HG02981 (cell line): ENCODE results near the gene RAB32.
A peak's percentile ranks its signal among the peaks of the same experiment; 100 is the strongest.
"Not testable (repeated sequence)": the region's sequence is repeated elsewhere in the genome, so short reads cannot be mapped to it uniquely, and the experiment has no call there.

Experiments
- ATAC-seq: cut with Tn5 transposase; IDR thresholded peaks from one replicate; pipeline ENCODE4 v1.9.1; 2021; ENCODE audit warnings: mild to moderate bottlenecking, moderate library complexity; ENCODE audit not compliant: unreplicated experiment

Gene RAB32

DNA sequence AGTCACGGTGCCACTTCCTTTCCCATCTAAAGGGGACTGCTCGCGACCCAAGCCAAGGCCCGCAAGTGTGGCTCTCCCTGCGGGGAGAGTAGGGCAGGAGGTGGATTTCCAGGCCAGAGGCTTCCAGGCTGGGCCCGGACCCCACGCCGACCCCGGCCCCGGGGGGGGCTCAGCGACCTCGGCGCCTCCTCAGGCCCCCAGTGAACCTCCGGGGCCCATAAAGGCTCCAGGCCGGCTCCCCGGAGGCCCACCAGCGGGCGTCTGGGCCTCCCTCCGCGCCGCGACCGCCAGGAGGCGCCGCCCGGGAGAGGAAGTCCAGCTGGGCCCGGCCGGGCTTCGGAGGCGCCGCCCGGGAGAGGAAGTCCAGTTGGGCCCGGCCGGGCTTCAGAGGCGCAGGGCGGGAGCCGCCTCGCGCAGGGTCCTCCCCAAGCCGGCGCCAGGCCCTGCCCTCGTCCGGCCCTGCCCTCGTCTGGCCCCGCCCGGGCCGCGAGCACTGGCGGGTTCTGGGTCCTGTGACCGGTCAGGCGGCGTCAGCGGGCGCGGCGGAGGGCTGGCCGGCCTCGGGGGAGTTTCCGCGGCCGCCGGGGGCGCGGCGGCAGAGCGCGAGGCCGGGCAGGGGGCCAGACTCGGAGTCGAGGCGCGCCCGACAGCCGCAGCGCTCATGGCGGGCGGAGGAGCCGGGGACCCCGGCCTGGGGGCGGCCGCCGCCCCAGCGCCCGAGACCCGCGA, at the start of gene RAB32:
RAB32 (plus strand) TSS at position 623 of the 729 bp plus-strand sequence; CDS start at position 662, 39 bp downstream.
- peak; percentile 73 for ATAC-seq

DNA sequence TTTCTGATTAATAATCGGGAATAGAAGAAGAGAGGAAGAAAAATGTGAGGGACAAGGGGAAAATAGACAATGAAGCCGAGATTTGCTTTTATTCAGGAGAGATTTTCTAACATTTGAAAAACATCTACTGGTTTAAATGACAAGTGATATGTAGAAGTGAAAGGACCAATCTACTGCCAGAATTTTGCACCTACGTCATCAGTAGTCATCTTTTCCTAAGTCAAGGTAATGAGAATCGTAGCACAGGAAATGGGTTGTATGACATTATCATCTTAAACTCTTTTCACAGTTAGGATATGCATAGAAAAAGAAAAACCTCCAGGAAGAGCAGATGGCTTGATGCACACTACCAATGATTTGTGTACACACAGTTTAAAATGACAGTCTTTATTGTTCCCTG, 45.3 kb upstream of the RAB32 start:
- no peak for ATAC-seq

DNA sequence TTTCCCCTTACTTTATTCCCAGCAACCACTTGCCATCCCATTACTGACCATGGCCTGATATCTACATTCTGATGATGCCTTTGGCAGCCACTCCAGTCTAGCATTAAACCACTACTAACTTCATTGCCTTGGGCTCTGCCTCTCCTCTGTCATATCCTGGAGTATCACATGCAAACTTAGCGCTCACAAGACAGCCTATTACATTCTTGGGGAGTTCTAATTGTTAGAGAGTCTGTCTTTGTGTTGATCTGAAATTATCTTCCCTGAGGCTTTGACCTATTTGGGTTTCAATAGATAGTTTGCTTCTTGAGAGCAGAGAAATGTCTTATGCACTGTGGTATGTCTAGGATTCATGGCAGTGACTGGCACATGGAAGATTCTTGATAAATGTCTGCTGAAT, 40.5 kb upstream of the RAB32 start:
- no peak for ATAC-seq

DNA sequence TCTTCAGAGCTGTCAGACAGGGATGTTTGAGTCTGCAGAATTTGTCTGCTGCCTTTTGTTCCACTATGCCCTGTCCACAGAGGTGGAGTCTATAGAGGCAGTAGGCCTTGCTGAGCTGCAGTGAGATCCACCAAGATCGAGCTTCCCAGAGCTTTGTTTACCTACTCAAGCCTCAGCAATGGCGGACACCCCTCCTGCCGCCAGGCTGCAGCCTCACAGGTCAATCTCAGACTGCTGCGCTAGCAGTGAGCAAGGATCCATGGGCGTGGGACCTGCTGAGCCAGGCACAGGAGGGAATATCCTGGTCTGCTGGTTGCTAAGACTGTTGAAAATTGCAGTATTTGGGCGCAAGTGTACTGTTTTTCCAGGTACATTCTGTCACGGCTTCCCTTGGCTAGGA, 28.4 kb upstream of the RAB32 start:
- ATAC-seq, result no peak

DNA sequence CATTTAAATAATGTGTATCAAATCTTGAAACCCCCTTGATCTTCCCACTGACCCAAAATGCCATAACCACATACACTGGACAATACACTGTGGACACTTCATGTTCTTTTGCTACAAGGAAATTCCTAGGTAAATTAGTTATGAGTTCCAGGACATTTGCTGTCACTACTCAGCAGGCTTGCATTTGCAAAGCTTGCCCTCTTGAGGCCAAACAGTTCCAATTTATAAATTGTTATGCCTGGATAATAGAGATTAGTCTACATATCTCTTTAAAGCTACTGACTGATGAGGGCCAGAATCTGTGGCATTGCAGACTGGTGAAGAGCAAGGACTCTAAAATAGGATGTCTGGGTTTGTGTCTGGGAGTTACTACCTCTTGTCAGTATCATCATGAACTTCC, 17.4 kb upstream of the RAB32 start:
- ATAC-seq, result no peak

DNA sequence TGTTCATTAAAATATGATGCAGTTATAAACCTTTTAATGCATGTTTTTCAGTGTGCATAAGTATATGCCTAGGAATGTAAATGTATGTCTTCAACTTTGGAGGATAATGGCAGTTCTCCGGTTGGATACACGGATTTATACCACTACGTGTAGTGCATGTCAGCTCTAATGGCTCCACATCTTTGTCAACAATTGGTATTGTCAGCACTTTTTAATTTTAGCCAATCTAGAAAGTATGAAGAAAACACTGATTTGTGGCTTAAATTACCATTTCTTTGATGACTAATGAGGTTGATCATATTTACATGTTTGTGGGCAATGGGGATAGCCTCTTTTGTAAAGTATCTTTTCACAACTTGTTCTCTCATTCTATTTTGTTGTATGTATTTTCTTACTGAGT, 10.9 kb upstream of the RAB32 start:
- no peak for ATAC-seq

DNA sequence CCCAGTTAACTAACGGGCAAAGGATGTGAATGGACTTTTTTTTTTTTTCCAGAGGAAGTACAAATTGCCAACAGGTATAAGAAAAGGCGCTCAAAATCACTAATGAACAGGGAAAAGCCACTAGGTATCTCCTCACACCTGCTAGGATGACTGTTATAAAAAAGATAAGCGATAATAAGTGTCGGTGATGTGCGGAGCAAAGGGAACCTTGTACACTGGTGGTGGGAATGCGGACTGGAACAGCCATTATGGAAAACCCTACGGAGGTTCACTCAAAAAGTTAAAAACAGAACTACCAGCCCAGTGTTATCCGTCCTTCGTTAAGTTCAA, 787 bp upstream of the RAB32 start:
- no peak for ATAC-seq

DNA sequence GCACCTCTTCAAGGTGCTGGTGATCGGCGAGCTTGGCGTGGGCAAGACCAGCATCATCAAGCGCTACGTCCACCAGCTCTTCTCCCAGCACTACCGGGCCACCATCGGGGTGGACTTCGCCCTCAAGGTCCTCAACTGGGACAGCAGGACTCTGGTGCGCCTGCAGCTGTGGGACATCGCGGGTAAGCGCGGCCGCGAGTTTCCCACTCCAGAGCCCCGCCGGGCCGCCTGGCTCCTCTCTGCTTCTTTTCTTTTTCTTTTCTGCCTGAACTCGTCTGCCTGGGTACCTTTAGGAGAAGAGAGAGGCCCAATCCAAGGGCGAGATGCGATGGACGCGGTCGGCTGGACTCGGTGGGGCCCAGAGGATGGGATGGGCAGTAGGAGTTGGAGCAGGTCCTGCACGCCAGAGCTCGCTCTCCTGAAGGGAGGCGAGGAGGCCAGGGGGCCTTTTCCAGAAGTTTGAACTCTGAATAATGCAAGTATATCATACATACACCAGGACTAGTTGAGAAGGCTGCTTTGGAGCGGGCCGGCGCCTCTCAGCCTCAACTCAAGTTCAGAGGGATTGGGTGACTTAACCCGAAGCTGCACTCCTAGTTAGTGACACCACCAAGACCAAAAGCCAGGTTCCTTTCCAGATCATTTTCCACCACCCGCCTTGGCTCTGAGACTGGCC, 445 bp downstream of the RAB32 start:
- peak; percentile 10 for ATAC-seq

DNA sequence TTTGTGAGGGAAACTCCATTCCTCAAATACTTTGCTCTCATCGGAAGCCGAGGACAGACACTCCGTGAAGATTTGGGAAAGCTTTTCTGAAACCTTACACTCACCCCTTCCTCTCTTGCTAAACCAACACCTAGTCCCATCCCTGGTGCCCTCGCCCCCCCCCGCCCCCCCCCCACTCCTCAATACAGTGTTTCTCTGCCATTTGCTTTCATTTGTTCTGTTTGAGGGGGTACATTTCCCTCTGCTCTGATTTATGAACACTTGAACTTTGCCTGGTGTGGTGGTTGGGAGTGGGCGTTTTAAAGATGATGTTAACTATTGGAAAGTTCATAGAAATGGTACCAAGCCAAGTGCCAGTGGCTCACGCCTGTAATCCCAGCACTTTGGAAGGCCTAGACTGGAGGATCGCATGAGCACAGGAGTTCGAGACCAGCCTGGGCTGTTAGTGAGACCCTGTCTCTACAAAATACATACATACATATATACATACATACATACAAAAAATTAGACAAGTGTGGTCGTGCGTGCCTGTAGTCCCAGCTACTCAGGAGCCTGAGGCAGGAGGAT, 1.1 kb downstream of the RAB32 start:
- no peak for ATAC-seq

DNA sequence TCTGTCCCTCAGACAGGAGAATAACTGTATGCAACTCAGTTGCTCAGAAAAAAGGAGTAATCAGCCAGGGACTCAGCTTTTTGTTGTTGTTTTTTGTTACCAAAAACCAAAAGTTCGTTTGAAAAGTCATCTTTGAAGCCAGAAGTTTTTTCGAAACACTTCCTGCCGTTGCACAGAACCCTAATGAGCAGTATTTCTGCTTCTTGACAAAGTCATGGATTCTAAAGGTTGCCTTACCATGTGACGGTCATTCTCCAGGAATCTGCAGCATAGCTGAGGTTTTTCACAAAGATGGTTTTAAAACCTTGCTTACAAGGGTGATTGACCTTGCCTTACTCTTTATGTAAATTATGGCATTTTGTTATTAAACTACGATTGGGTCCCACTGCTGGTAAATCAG, 1.9 kb downstream of the RAB32 start:
- no peak for ATAC-seq

DNA sequence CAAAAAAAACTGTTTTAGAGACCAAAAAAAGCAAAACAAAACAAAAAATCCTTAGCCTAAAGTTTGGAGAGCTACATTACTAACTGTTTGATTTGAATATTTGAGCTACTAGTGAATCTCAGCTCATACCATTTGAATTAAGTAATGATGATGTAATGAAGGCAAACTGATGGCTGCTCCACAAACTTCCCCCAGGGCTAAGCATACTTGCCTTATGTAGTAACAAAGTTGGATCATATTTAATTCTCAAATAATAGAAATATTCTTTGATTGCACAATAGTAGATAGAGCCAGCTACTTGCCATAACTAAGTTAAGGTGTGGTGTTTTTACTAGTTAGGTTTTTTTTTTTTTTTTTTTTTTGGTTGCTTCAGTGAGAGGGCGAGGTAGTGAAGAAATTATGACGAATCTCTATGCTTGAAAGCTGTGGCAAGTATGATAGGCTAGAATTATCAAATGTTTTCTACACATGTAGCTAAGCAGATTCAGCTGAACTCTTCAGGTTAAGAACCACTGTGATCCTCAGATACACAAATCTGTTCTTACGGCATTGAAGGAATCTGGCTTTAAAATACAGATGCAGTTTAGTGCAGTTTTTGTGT, 2.9 kb downstream of the RAB32 start:
- ATAC-seq, result no peak

DNA sequence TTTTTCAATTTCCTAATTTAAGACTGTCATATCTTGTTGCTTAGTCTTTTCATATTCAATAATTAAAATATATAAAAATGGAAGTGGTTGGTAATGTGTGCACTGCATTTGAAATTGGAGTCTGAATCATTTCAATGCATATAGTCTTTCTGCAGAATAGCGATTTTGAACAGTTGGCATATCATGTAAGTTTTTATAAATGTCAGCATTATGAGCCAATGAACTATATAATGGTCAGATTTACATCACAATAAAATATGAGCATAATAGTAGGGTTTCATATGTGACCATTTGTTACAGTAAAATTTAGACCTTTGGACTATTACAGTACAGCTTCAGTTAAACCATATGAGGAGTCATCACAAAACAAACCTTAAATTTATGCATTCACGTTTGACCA, 4.3 kb downstream of the RAB32 start:
- no peak for ATAC-seq

DNA sequence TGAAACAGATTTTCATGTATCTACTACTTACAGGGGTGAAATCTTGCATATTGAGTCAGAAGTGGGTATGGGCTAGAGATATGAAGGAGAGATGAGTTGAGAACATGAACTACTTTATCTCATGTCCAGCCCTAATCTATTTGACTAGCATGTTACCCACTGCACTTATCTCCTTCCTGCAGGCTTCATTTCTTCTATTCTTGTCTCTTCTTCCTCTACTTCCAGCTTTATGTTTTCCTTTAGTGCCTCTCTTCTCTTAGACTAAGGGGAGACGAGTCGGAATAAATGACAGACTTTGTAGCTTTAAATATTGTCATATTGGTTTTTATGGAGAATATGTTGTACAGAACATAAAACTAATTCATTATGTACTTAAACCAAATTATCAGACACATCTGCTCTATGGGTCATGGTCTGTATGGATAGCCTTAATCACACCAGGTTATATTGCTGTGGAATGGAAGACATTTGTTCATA, 5.3 kb downstream of the RAB32 start:
- no peak for ATAC-seq

DNA sequence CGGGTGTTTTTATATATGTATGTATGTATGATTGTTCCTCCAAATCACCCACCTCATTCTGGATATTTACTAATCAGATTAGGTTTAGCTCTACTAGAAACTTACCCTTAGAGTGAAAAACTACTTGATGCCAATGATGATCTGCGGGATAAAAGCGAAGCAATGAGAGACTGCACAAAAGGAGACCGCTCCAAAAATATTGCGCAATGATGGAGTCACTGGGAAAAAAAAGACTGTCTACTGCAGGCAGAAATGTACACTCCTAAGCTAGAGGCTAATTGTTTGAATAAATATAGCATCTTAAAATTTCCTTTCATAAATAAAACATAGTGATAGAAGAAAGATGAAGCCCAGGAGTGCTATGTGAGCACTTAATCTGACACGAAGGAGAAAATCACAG, 7.3 kb downstream of the RAB32 start:
- ATAC-seq, result no peak

DNA sequence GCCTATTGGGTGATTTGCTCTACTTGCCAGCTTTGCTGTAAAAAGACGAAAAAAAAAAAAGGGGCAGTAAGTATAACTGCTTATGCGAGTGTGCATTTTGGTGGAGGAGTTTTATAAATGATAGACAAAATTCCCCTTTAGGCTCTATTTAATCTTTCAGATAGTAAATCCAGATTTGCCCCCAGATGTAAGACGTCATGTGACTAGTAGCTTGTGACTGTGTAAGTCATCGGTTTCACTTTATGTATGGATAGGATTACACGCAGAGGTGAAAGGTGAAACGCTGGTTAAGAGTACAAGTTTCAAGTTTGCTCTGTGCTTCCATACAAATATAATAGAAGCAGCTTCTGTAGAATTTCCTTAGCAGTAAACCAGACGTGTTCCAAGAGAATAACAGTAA, 7.9 kb downstream of the RAB32 start:
- ATAC-seq, result no peak

DNA sequence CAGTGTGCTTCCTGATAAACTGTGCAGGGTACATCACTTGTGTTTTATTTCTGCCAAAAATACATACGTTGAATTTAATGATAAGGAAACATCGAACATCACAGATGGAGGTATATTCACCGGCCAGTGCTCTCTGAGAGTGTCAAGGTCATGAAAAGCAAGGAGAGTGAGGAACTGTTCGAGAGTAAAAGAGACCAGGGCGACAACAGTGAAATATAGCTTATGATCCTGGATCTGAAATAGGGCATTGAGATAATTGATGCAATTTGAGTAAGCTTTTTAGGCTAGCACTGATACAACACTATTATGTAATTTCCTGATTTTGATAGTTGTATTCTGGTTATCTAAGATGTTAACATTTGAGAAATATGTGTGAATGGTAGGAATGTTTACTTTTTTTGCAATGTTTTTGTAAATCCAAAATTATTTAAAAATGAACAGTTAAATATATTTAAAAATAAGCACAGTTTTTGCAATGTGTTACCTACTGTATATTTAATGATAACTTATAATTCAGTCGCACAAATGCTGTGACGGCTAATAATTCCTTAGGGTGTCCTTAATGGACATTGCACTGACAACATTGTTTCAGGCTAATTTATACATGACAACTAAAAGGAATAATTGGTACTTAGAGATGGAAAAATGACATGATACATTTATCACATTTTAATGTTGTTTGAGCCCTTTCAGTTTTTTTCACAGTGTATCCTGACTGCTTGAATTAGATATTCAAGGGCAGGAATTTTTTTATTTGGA, 9.9 kb downstream of the RAB32 start:
- ATAC-seq, result no peak

DNA sequence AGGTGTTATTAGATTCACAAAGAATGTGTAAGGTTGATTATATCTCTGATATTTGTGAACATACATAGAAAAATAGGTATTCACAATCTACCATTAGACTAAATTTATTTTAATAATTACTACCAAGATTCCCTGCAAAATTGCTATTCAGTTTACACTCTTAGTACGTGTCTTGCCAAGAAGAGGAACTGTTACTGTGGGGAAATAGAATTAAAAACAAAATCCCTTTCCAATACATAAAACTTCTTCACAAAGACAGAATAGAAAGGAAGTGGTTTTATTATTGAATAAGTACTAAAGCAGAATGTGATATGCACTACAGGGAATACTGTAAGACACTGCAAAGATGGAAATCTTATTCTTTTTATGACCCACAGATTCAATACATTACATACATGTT, 17.0 kb downstream of the RAB32 start:
- ATAC-seq, result no peak

DNA sequence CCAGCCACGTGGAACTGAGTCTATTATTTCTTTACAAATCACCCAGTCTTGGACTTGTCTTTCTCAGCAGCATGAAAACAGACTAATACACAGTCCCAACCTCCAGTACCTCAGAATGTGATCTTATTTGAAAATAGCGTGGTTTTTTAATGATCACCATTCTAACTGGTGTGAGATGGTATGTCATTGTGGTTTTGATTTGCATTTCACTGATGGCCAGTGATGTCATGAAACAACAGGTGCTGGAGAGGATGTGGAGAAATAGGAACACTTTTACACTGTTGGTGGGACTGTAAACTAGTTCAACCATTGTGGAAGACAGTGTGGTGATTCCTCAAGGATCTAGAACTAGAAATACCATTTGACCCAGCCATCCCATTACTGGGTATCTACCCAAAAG, 23.0 kb downstream of the RAB32 start:
- ATAC-seq, result not testable (repeated sequence)

DNA sequence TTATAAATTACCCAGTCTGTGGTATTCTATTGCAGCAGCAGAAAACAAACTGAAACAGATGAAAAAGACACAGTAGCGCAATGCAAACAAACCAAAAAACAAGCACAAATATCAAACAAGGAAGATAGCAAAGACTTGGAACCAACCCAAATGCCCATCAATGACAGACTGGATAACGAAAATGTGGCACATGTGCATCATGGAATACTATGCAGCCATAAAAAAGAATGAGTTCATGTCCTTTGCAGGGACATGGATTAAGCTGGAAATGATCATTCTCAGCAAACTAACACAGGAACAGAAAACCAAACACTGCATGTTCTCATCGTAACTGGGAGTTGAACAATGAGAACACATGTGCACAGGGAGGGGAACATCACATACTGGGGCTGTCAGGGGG, 25.0 kb downstream of the RAB32 start:
- not testable (repeated sequence) for ATAC-seq

DNA sequence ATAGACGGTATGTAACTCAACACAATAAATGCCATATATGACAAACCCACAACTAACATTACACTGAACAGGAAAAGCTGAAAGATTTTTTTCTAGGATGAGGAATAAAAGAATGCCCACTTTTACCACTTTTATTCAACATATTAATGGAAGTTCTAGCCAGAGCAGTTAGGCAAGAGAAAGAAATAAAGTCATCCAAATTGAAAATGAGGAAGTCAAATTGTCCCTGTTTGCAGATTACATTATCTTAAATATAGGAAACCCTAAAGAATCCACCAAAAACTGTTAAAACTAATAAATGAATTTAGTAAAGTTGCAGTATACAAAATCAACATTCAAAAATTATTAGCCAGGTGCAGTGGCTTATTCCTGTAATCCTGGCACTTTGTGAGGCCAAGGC, 30.6 kb downstream of the RAB32 start:
- no peak for ATAC-seq

DNA sequence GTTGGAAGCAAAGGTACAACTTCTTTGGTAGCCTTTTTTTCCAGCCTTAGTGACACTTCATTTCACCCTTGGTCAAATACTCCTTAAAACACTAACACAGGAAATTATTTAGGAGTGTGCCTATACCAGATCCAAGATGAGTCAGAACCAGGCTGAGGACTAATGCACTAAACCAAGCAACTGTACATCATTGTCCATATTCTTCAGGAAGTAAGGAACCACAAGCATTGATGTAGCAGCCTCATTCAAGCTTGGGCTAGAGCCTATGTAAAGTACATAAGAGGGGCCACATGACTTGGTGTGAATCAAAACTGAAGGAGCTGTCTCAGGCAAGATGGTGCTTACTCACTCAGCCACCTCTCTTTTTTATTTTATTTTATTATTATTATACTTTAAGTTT, 34.4 kb downstream of the RAB32 start:
- ATAC-seq, result no peak
